ENCODE data around the gene S100Z.
"Not testable (repeated sequence)": the region's sequence is repeated elsewhere in the genome, so short reads cannot be mapped to it uniquely, and the experiment has no call there.

S100Z gene

GRCh38 chr5:76831110-76831452 lies 18.7 kb upstream of the S100Z start:
- DNase-seq = no peak

GRCh38 chr5:76836181-76836580 lies 13.6 kb upstream of the S100Z start:
- DNase-seq = no peak

GRCh38 chr5:76836585-76836984 lies 13.2 kb upstream of the S100Z start:
- DNase-seq = no peak

- no peak for DNase-seq
Measured at GRCh38 chr5:76838481-76839261, 11.1 kb upstream of the S100Z start.

- DNase-seq = no peak
Measured at GRCh38 chr5:76841361-76841760, 8.5 kb upstream of the S100Z start.

- DNase-seq = no peak
Measured at GRCh38 chr5:76845890-76846289, 3.9 kb upstream of the S100Z start.

GRCh38 chr5:76850543-76851145 lies 830 bp downstream of the S100Z start:
- no peak for DNase-seq

- DNase-seq = no peak
Measured at GRCh38 chr5:76851728-76852369, 2.0 kb downstream of the S100Z start.

GRCh38 chr5:76852772-76853171 lies 3.0 kb downstream of the S100Z start:
- DNase-seq = no peak

GRCh38 chr5:76853741-76854140 lies 3.9 kb downstream of the S100Z start:
- DNase-seq = not testable (repeated sequence)

GRCh38 chr5:76854644-76855043 lies 4.8 kb downstream of the S100Z start:
- DNase-seq = no peak

- DNase-seq = not testable (repeated sequence)
Measured at GRCh38 chr5:76855501-76855900, 5.7 kb downstream of the S100Z start.

GRCh38 chr5:76855961-76856360 lies 6.1 kb downstream of the S100Z start:
- DNase-seq = peak in 1 of 5 donors; percentile 90

GRCh38 chr5:76856800-76857199 lies 7.0 kb downstream of the S100Z start:
- DNase-seq = not testable (repeated sequence)

- DNase-seq = no peak
Measured at GRCh38 chr5:76859591-76860247, 9.9 kb downstream of the S100Z start.

- DNase-seq = no peak
Measured at GRCh38 chr5:76861612-76862011, 11.8 kb downstream of the S100Z start.

GRCh38 chr5:76863001-76863400 lies 13.2 kb downstream of the S100Z start:
- DNase-seq = no peak

- DNase-seq = no peak
Measured at GRCh38 chr5:76866503-76866902, 16.7 kb downstream of the S100Z start.

- no peak for DNase-seq
Measured at GRCh38 chr5:76867038-76867437, 17.2 kb downstream of the S100Z start.

GRCh38 chr5:76867827-76868693 lies 18.2 kb downstream of the S100Z start:
- DNase-seq = peak; percentile 9 to 68 (median 31)

GRCh38 chr5:76870046-76870445 lies 20.2 kb downstream of the S100Z start:
- DNase-seq = no peak

- no peak for DNase-seq
Measured at GRCh38 chr5:76874088-76874581, 24.3 kb downstream of the S100Z start.
